Activated naive CD8-positive, alpha-beta T cell (primary cell): ENCODE data around the gene CACNA2D4.

Experiments used
- H3K27ac Mint-ChIP-seq: one replicate; pipeline ENCODE4 v1.8.0; 2021; ENCODE audit warnings: mixed read lengths
- H3K27me3 Mint-ChIP-seq: one replicate; pipeline ENCODE4 v1.8.0; 2021; ENCODE audit warnings: mixed read lengths
- H3K36me3 Mint-ChIP-seq: one replicate; pipeline ENCODE4 v1.8.0; 2021; ENCODE audit warnings: mixed read lengths
- H3K4me1 Mint-ChIP-seq: one replicate; pipeline ENCODE4 v1.8.0; 2021; ENCODE audit warnings: low read depth, mixed read lengths
- H3K4me3 Mint-ChIP-seq: one replicate; pipeline ENCODE4 v1.8.0; 2021; ENCODE audit warnings: mild to moderate bottlenecking, mixed read lengths
- H3K9me3 Mint-ChIP-seq: one replicate; pipeline ENCODE4 v1.8.0; 2021; ENCODE audit warnings: low read depth, mixed read lengths

CACNA2D4 gene

DNA sequence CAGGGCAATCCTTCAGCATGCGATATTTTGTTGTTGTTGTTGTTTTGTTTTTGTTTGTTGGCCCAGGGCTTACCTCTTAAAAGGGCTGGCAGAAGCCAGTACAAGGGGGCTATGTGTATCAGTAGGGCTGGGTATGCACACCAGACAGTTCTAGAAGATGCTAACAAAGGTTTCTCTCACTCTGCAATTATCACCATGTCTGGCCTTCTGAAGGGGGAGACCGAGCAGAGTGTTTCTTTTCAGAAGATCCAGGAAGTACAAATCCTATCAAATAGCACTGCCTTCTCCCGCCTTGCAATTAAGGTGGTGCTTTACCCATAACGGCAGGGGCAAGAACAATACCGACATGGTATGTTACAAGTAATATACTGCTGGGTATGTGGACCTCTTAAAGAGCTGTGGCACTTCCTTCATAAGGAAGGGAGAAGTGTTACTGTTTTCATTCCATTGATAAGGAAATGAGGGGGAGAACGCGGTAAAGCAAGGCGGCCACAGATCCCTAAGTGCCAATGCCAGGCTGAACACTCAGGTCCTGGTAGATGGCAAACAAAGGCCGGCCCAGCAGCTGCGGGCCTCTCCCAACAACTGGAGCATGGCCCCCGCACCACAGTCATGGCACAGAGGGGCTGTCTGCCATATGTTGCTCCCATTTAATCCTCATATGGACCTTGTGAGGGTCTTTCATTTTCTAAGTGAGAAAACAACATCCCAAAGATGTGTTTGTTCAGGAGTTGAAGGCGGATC is 19.2 kb upstream of the CACNA2D4 start:
- no peaks in the 10 kb centered on the region for H3K27me3 Mint-ChIP-seq
- H3K4me3 Mint-ChIP-seq: no peak overlapping the region
- H3K27ac Mint-ChIP-seq: no peak overlapping the region
- peaks cover 2% of the 10 kb centered on the region for H3K4me1 Mint-ChIP-seq
- no peaks in the 10 kb centered on the region for H3K9me3 Mint-ChIP-seq
- H3K36me3 Mint-ChIP-seq: no peaks in the 10 kb centered on the region

DNA sequence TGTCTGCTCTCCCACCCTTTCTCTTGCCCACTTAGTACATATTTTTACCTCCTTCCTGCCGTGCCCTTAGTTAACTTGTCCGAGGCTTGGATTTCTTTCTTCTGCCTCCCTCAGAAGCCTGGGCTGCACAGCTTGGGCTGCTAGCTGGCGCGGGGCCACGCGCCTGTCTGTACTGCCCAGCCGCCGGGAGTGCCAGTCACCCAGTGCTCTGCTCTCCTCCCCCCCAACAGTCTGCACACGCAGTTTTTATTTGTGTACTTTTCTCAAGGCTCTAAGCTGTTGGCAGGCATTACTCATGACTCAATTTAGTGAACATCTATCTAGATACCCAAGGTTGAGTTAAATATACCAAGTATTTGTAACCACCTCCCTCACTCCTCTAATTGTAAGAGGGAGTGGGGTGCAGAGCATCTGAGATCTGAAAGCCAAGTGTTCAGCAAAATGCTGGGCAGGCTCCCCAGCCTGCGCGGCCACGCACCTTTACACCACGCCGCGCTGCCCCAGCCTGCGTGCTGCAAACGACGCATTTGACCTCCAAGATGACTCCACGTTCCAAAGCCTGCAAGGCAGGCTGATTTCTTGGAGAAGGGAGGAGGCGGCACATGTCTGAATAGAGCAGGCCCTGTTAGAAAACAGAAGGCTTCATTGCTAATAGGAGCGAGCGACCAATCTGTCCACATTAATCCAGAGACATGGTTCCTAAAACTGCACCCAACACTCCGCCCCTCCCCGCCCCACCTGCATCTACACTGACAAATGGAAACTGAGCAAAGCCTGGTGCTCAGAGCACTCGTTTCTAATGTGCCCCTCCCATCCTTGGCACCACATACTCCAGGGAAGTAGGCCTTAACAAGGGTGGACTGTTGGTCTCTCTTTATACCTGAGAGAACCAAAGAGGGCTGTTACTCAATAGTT is 18.2 kb upstream of the CACNA2D4 start:
- H3K4me3 Mint-ChIP-seq: no peak overlapping the region
- no peaks in the 10 kb centered on the region for H3K9me3 Mint-ChIP-seq
- peaks cover 6% of the 10 kb centered on the region for H3K4me1 Mint-ChIP-seq
- no peaks in the 10 kb centered on the region for H3K27me3 Mint-ChIP-seq
- H3K27ac Mint-ChIP-seq: no peak overlapping the region
- no peaks in the 10 kb centered on the region for H3K36me3 Mint-ChIP-seq

DNA sequence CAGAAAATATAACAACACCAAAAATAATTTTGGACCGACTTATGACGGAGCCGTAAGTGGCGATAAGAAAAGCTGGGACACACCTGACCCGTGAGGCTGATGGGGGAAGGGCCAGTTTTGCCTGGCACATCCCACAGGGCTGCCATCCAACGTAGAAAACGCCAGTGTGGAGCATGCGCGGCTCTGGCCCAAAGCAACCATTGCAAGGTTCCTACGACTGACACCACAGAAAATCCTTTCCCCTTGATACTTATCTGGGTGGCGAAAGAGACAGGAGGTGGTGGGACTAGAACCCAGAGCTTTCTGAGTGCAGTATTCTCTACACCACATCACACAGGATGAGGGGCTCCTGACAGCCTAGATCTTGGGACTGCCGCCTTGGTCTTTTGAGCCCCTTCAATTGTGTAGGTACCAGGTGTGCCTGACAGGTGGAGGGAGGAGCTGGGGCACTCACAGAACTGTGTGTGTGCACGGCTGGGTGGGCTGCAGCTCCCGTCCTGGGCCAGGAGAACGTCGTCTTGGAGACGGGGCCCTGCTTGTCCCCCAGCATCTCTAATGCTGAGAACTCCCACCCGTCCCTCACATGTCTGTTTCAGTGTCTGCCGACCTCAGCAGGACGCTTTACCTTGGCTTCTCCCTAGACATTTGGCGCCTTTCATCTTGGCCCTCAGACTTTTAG is 17.4 kb upstream of the CACNA2D4 start:
- Mint-ChIP-seq H3K27ac (no peak overlapping the region), H3K36me3 (no peaks in the 10 kb centered on the region), H3K4me3 (no peak overlapping the region), H3K27me3 (no peaks in the 10 kb centered on the region), H3K4me1 (peaks cover 6% of the 10 kb centered on the region), H3K9me3 (no peaks in the 10 kb centered on the region)

DNA sequence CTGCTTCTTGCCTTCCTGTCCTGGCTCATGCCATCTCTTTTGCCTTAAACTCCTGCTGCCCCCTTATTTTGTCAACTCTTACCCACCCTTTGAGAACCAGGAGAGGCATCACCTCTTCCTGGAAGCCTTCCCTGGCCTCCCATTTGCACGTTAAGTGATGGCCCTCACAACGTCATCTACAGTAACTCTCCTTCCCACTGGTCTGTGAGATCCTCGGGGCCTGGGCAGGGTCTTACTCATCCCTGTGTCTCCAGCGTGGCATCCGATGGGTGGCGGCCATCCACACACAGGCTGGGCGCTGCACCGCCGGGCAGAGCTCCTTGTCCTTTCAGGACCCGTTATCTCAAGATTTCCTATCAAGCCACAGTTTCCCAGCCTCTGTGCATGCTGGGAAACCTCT is 16.8 kb upstream of the CACNA2D4 start:
- H3K36me3 Mint-ChIP-seq: no peaks in the 10 kb centered on the region
- H3K9me3 Mint-ChIP-seq: no peaks in the 10 kb centered on the region
- no peak overlapping the region for H3K27ac Mint-ChIP-seq
- H3K4me1 Mint-ChIP-seq: peaks cover 7% of the 10 kb centered on the region
- no peaks in the 10 kb centered on the region for H3K27me3 Mint-ChIP-seq
- no peak overlapping the region for H3K4me3 Mint-ChIP-seq

DNA sequence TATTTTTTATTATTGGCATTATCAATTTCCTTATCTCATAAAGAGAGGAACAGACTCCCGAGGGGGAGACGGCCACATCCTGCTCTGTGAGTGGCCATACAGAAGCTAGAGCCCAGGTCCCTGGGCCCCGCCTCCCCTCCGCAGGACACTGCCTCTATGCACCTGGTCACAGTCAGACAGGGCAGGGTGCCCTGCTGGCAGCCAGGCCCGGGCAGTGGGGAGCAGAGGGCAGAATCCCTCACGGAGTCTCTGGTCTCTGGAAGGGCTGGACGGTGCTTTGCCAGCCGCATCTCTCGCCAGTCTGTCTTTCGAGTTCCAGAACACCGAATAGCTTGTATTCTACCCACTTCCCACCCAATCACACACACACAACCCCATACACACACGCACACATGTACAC is 16.4 kb upstream of the CACNA2D4 start:
- Mint-ChIP-seq H3K4me1 (peaks cover 7% of the 10 kb centered on the region), H3K27ac (no peak overlapping the region), H3K4me3 (no peak overlapping the region), H3K36me3 (no peaks in the 10 kb centered on the region), H3K9me3 (no peaks in the 10 kb centered on the region), H3K27me3 (no peaks in the 10 kb centered on the region)

DNA sequence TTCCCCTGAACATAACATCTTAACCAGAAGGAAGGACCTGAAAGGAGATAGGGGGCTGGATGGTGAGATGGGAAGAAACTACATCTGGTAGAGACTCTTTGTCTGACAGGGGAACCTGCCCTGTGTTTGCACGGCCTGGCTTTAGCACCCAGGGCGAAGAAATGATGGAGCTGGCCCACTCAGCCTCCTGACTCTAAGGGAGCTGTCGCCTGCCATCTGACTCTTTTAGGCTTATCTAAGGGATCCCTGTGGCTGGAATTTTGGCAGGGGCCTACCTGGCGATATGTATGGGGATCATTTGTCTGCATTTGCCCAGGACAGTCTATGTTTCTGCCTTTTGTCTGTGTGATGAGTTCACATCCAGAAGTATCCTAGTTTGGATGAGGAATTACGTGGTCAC is 15.6 kb upstream of the CACNA2D4 start:
- H3K36me3 Mint-ChIP-seq: no peaks in the 10 kb centered on the region
- H3K27ac Mint-ChIP-seq: no peak overlapping the region

DNA sequence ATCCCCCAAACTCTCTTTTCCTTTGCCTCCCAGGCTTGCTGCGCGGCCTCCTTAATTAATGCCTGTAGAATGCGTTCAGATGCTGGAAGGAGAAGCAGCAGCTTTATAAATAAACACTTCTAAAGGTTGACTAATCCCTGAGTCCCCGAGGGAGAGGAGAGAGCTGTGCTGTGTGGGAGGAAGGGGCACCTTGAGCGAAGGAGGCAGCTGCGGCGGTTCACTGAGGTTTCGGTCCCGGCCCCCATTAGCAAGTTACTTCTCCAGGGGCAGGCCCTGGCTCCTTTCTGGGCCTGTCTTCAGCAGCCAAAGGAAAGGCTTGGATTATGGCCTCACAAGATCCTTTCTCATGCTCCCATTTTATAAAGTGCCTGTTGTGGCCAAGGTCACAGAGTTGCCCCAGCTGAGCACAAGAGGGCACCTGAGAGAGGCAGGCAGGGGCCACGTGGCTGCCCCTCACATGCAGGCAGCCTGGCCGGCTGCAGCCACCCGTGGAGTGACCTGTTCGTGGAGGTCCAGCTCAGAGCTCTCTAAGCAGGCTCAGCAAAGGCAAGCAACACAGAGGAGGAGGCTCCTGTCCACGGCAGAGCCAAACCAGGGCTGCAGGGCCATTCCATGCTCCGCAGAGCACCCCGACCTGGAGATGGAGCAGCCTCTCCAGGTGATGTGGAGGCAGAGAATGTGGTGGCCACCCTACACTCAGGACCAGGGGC is 15.0 kb upstream of the CACNA2D4 start:
- H3K27ac Mint-ChIP-seq: no peak overlapping the region
- H3K4me3 Mint-ChIP-seq: no peak overlapping the region
- no peaks in the 10 kb centered on the region for H3K36me3 Mint-ChIP-seq
- H3K27me3 Mint-ChIP-seq: no peaks in the 10 kb centered on the region
- peaks cover 14% of the 10 kb centered on the region for H3K4me1 Mint-ChIP-seq
- no peaks in the 10 kb centered on the region for H3K9me3 Mint-ChIP-seq

More for the DNA sequence above, 15.6 kb upstream of the CACNA2D4 start:
- Mint-ChIP-seq H3K27me3 (no peaks in the 10 kb centered on the region), H3K9me3 (no peaks in the 10 kb centered on the region), H3K4me3 (no peak overlapping the region), H3K4me1 (peaks cover 10% of the 10 kb centered on the region)

DNA sequence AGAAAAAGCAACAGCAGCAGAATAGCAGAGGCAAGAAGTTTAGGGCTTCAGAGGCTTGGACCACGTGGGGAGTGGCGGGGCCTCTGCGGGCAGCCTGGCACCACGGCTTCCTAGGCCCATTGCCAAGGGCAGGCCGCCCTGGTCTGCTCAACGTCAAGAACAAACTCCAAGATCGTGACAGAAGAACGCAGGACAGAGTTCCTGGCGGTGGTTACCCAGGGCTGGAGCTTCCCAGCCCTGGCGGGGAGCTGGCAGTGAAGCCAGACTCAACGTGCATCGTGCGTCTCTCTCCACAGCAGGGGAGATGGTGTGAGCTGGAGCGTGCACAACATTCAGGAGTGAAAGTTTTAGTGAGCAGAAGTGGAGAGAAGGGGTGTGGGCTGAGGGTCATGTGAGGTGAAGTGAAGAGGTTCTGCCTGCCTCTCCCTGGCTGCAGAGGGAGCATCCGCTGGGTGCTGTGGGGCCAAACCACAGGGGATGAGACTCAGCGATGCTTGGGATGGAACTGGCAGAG is 13.9 kb upstream of the CACNA2D4 start:
- H3K4me3 Mint-ChIP-seq: no peak overlapping the region
- no peaks in the 10 kb centered on the region for H3K9me3 Mint-ChIP-seq
- H3K27ac Mint-ChIP-seq: no peak overlapping the region
- H3K4me1 Mint-ChIP-seq: peaks cover 14% of the 10 kb centered on the region
- no peaks in the 10 kb centered on the region for H3K27me3 Mint-ChIP-seq
- H3K36me3 Mint-ChIP-seq: no peaks in the 10 kb centered on the region

DNA sequence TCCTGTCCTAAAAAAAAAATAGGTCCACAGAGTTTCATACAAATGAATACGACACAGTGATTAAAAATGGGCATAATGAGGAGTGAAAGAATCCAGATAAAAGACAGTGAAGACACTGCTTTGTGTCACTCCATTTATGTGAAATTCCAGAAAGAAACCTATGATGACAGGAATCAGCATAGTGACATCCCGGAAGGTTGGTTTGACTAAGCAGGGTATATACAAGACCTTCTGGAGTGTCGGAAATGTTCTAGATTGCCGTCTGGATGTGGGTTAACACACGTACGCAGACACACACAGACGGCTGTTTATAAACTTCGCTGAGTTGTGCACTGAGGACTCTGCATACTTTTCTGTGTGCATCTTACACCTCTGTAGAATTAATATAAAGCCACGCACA is 13.2 kb upstream of the CACNA2D4 start:
- H3K27ac Mint-ChIP-seq: no peak overlapping the region
- H3K4me3 Mint-ChIP-seq: no peak overlapping the region
- no peaks in the 10 kb centered on the region for H3K27me3 Mint-ChIP-seq
- H3K36me3 Mint-ChIP-seq: no peaks in the 10 kb centered on the region
- H3K9me3 Mint-ChIP-seq: no peaks in the 10 kb centered on the region
- H3K4me1 Mint-ChIP-seq: peaks cover 14% of the 10 kb centered on the region

DNA sequence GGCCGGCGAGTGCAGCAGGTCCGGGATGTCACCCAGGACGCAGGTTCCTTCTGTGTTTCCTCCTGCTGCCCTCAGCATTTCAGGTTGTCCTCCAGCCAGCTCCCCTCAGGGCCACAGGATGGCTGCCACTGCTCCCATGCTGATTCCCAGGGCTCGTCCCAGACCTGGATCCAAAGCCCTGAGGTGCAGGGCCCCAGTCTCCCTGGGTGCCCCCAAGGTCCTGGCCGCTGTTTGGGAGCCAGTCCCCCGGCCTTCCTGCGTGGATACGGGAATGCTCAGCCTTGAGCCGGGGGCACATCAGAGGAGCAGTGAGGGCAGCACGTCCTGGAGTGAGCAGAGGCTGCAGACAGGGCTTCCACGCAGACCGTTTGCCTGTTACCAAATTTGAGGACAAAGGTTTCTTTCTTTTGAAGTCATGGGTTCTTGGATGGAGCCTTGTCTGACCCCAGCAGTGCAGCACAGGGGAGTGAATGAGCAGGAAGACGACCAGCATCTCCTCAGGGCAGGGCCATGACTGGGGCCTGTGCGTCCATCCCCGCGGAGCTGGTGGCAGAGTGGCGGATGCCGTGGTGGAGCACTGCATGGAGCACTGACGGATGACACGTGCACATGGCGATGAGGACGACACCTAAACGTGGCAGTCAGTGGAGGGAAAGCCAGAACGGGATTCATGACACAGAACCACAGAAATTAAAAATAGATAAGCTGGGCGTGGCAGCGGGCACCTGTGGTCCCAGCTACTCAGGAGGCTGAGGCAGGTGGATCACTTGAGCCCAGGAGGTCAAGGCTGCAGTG is 12.5 kb upstream of the CACNA2D4 start:
- H3K27me3 Mint-ChIP-seq: no peaks in the 10 kb centered on the region
- no peaks in the 10 kb centered on the region for H3K36me3 Mint-ChIP-seq
- H3K4me3 Mint-ChIP-seq: no peak overlapping the region
- H3K27ac Mint-ChIP-seq: no peak overlapping the region
- peaks cover 14% of the 10 kb centered on the region for H3K4me1 Mint-ChIP-seq
- H3K9me3 Mint-ChIP-seq: no peaks in the 10 kb centered on the region

DNA sequence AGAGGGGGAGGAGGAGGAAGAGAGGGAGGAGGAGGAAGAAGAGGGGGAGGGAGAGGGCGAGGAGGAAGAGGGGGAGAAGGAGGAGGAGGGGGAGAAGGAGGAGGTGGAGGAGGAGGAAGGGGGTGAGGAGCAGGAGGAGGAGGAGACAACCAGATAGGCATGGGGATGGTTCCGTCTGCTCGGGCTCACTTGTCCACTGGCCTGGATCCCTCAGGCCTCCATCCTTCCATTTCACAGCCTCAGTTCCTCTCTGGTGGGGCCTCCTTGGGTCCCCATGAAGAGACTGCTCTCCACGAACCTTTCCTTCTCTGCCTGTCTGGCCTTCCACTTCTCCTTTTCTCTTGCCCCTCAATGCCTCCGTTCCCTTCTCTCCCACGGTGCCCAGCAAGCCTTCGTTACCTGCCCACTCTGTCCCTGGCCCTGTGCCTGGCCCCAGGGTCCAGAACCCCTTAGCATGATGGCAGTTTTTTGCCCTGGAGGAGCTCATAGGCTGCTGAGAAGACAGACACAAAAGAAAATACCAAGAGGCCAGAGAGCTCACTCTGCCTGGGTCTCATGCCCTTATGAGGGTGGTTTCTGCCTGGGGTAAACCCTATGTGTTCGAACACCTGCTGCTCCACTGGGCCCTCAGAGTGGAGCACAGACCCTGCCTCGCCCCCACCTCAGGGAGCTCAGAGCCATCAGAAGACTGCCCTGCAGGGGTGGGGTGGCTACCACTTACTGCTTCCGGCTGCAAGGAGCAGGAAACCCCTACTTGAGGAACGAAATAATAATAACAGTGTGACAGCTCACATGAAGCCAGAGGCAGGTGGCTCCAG is 11.7 kb upstream of the CACNA2D4 start:
- no peak overlapping the region for H3K27ac Mint-ChIP-seq
- H3K4me1 Mint-ChIP-seq: peaks cover 14% of the 10 kb centered on the region
- H3K4me3 Mint-ChIP-seq: no peak overlapping the region
- no peaks in the 10 kb centered on the region for H3K9me3 Mint-ChIP-seq
- no peaks in the 10 kb centered on the region for H3K36me3 Mint-ChIP-seq
- no peaks in the 10 kb centered on the region for H3K27me3 Mint-ChIP-seq

DNA sequence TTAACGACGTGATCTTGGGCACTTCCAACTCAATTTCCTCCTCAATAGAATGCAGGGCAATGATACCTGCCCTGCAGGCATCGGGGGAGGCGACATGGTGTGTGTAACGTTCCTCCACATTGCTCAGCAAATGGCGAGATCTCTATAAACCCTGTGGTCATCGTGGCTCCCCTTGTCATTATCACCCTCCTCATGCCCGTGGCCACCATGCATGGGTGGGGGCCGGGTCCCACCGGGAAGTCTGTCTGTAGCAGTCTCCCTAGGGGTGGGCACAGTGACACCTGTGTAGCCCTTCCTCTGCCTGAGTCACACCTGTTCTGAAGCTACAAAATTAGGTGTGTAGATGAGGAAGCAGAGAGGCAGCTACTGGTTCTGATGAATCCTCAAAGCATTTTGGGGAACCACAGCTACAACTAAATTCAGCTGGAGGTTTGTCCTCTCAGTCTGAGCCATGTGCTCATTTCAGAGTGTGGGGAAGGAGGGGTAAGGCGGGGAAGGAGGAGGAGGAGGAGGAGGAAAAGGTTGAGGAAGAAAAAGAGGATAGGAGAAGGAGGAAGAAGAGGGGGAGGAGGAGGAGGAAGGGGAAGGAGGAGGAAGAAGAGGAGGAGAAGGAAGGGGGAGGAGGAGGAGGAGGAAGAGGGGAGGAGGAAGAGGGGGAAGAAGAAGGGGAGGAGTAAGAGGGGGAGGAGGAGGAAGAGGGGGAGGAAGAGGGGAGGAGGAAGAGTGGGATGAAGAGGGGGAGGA is 11.0 kb upstream of the CACNA2D4 start:
- no peak overlapping the region for H3K4me3 Mint-ChIP-seq
- no peak overlapping the region for H3K27ac Mint-ChIP-seq
- no peaks in the 10 kb centered on the region for H3K27me3 Mint-ChIP-seq
- H3K36me3 Mint-ChIP-seq: no peaks in the 10 kb centered on the region
- H3K9me3 Mint-ChIP-seq: no peaks in the 10 kb centered on the region
- peaks cover 18% of the 10 kb centered on the region for H3K4me1 Mint-ChIP-seq
